HS-27A (cell line): ENCODE data around the gene CCAR1.
"Not testable (repeated sequence)": the region's sequence is repeated elsewhere in the genome, so short reads cannot be mapped to it uniquely, and the experiment has no call there.

Experiments
- DNase-seq: peaks from one replicate; pipeline ENCODE4 v3.0.0-alpha.2; 2012; ENCODE audit warnings: low read depth, missing footprints

The CCAR1 gene

DNA sequence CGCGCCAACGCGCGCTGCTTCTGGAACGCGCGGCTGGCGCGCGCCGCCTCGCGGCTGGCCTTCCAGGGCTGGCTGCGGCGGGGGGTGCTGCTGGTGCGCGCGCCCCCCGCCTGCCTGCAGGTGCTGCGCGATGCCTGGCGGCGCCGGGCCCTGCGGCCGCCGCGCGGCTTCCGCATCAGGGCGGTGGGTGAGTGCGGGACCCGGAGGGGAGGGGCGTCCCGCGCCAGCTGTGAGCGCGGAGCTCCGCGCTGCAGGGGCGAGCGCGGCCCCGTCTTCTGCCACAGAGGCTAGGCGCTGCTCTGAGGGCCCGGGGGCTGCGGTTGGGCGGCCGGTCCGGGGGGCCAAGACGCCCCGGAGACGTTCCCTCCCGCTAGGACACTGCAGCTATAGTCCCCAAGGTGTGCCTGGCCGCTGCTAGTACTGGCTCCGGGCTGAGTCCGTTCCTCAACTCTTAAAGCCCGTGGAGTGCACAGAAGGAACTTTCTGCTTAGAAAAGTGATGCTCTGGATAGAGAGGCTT, 107.1 kb downstream of the CCAR1 start:
- DNase-seq, result not testable (repeated sequence)

DNA sequence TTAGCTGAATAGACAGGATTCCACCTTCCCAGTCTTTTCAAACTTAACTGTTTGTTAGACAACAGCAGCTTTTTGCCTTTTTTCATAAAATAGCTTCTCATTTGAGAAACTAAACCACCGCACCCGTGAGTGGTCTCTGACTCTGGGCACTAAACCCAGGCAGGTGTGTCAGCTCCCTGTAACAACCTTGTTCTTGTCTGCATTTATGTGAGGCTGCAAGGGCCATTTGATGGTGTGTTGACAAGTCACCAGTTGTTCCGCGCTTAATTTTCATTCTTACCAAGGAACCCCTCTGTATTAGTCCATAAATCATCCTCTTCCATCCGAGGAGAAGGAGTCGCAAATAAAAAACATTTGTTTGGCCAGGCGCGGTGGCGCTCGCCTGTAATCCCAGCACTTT, 107.8 kb downstream of the CCAR1 start:
- no peak for DNase-seq

DNA sequence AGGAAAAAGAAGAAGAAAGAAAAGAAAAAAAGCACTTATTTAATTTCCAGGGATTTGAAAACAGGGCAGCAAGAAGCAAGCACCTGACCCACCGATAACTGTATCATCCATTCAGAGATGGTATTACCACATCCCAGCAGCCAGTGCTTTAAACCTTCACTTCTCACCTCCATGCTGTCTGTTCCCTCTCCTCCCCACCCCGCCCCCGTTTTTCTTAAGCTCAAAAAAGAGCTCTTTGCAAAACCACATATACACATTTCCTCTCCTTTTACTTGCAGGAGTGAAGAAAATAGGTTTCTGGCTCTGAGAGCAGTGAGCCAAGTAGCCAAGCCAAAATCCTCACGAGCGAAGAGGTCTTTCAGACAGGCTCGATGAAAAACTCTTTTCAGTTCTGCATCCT, 108.5 kb downstream of the CCAR1 start:
- DNase-seq, result no peak

DNA sequence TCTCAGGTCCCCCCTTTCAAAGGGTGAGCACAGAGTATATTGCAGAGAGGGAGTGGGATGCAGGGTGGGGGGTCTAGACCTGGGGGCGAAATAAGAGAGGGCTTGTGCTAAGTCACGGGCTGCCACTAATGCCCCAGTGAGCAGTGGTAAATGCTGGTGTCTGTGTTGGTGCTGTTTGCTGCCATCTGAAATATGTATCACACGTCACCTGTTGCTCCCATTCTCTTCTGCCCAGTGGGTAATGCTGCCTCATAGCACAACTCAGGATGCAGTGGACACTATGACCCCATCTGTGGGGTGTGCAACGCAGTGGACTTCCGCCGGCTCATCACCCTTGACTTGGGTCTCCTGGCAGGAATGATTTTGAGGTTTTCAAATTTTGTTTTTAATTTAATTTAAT, 108.9 kb downstream of the CCAR1 start:
- DNase-seq, result no peak

DNA sequence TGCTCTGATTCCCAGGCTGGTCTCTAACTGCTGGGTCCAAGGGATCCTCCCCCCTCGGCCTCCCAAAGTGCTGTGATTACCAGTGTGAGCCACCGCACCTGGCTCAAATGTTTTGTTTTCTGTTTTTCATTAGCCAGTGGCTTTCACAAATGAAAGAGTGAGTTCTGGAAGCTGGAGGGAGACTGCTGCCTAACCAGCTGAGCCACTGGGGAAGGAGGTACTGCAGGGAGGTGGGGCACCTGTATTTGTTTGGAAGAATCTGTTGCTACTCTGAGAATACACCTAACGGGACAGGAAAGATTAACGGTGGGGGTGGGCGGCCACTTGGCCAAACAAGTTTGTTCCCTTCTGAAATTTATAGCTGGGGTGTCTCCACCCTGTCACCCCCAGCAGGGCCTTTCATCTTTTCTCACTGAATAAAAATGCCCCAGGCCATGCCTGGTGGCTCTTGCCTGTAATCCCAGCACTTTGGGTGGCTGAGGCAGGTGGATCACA, 111.0 kb downstream of the CCAR1 start:
- DNase-seq, result no peak

DNA sequence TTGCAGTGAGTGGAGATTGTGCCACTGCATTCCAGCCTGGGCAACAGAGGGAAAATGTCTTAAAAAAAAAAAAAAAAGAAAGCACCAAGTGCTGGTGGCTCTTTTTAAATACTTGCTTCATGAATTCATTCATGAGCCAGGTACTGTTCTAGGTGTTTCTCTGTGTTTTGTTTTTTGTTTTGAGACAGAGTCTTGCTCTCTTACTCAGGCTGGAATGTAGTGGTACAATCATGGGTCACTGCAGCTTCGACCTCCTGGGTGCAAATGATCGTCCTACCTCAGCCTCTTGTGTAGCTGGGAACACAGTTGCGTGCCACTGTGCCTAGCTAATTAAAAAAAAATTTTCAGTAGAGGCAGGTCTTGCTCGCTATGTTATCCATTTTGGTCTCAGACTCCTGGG, 111.6 kb downstream of the CCAR1 start:
- DNase-seq, result no peak

DNA sequence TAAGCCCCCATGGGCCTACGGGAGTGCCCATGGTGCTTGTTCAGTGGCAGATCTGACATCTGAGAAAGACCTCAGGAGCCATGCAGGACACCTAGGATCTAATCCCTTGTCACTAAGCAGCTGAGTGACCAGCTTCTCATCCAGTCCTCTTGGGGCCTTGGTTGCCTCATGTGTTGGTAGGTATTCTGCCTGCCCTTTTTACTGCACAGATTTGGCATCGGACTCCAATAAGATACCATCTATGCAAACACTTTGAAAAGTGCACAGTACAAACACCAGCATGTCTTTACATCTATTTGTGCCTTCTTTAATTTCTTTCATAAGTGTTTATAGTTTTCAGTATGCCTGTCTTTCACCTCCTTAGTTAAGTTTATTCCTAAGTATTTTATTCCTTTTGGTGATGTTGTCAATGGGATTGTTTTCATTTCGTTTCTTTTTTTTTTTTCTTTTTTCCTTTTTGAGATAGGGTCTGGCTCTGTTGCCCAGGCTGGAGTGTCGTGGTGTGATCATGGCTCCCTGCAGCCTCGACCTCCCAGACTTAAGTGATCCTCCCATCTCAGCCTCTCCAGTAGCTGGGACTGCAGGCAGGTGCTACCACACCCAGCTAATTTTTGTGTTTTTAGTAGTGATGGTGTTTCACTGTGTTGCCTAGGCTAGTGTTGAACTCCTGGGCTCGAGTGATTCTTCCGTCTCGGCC, 116.7 kb downstream of the CCAR1 start:
- no peak for DNase-seq

DNA sequence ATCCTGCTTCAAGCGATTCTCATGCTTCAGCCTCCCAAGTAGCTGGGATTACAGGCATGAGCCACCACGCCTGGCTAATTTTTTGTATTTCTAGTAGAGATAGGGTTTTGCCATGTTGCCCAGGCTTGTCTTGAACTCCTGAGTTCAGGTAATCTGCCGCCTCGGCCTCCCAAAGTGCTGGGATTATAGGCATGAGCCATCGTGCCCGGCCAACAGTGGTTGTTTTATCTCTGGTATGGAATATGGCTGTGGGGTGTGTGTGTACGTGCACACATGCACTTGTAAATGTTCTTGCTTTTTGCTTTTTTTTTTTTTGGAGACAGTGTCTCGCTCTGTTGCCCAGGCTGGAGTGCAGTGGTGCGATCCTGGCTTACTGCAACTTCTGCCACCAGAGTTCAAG, 119.6 kb downstream of the CCAR1 start:
- not testable (repeated sequence) for DNase-seq
